Measurements from ENCODE around the gene FKBP5.

DNA sequence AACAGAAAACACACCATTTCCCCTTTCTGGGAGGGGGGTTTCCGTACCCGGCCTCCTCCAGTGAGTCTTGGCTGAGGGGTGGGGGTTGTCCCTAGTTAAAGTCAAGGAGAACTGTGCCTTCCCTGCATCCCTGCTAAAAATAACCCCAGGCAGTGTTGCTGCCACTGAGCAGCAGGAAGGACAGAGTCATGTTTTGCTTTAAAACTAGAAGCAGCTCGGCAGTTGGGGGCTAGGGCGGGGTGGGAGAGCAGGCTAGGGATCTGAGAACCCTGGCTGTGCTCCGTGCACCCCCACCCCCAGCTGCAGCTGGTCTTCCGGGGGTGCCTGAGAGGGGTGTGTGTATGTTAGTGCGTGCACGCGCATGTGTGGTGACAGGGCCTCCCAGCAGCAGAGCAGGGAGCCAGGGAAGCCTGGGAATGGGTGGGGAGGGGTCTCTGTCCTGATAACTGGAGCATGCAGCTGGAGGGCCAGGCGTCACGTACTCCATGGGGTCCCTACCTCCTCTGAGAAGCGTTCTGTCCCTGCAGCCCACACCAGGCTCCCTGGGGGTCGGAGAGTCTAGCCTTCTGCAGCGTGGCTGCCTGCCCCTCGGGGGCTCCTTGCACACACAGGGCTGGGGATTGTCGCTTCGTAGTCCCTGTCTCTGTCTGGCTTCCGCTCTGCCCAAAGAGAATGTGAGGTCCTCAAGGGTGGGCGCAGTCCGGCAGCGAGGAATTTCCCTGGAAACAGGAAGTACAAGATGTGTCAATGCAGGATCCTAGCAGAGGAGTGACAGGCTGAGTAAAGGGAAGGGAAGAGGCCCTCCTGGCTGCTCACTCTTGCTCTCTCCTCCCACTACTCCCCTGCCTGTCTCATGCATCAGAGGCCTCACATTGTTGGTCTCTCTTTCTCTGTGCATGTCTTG, 31.4 kb upstream of the FKBP5 start:
- TF ChIP-seq, protein P1, sequence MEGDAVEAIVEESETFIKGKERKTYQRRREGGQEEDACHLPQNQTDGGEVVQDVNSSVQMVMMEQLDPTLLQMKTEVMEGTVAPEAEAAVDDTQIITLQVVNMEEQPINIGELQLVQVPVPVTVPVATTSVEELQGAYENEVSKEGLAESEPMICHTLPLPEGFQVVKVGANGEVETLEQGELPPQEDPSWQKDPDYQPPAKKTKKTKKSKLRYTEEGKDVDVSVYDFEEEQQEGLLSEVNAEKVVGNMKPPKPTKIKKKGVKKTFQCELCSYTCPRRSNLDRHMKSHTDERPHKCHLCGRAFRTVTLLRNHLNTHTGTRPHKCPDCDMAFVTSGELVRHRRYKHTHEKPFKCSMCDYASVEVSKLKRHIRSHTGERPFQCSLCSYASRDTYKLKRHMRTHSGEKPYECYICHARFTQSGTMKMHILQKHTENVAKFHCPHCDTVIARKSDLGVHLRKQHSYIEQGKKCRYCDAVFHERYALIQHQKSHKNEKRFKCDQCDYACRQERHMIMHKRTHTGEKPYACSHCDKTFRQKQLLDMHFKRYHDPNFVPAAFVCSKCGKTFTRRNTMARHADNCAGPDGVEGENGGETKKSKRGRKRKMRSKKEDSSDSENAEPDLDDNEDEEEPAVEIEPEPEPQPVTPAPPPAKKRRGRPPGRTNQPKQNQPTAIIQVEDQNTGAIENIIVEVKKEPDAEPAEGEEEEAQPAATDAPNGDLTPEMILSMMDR (IDR thresholded peaks at IDR 0.05): no peak
- no peak for TF ChIP-seq POLR2A (IDR thresholded peaks at IDR 0.05)
